Measurements from ENCODE around the gene BTBD6.
A peak's percentile ranks its signal among the peaks of the same experiment; 100 is the strongest.
"Not testable (repeated sequence)": the region's sequence is repeated elsewhere in the genome, so short reads cannot be mapped to it uniquely, and the experiment has no call there.

Gene BTBD6

DNA sequence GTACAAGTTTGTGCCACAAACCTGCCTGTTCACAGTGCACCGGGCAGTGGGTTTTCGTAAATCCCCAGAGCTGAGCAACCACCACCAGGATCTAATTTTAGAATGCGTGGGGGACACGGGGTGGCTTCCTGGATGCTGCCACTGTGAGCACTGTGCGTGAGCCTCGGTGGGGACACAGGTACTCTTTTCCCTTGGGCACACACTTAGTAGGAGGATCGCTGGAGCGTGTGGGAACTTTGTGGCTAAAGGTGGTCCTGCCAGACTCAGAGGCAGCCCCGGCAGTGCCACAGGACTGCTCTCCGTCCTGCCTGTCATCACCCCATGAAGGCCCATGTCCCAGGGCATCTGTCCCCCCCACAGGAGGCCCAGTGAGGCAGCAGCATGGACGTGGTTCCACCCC, 21.1 kb downstream of the BTBD6 start:
- TF ChIP-seq, protein P1, sequence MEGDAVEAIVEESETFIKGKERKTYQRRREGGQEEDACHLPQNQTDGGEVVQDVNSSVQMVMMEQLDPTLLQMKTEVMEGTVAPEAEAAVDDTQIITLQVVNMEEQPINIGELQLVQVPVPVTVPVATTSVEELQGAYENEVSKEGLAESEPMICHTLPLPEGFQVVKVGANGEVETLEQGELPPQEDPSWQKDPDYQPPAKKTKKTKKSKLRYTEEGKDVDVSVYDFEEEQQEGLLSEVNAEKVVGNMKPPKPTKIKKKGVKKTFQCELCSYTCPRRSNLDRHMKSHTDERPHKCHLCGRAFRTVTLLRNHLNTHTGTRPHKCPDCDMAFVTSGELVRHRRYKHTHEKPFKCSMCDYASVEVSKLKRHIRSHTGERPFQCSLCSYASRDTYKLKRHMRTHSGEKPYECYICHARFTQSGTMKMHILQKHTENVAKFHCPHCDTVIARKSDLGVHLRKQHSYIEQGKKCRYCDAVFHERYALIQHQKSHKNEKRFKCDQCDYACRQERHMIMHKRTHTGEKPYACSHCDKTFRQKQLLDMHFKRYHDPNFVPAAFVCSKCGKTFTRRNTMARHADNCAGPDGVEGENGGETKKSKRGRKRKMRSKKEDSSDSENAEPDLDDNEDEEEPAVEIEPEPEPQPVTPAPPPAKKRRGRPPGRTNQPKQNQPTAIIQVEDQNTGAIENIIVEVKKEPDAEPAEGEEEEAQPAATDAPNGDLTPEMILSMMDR (IDR thresholded peaks at IDR 0.05): no peak
- TF ChIP-seq ZFX (IDR thresholded peaks at IDR 0.05; ENCODE audit: borderline replicate concordance): no peak
- H3K27ac ChIP-seq: no peak overlapping the region

DNA sequence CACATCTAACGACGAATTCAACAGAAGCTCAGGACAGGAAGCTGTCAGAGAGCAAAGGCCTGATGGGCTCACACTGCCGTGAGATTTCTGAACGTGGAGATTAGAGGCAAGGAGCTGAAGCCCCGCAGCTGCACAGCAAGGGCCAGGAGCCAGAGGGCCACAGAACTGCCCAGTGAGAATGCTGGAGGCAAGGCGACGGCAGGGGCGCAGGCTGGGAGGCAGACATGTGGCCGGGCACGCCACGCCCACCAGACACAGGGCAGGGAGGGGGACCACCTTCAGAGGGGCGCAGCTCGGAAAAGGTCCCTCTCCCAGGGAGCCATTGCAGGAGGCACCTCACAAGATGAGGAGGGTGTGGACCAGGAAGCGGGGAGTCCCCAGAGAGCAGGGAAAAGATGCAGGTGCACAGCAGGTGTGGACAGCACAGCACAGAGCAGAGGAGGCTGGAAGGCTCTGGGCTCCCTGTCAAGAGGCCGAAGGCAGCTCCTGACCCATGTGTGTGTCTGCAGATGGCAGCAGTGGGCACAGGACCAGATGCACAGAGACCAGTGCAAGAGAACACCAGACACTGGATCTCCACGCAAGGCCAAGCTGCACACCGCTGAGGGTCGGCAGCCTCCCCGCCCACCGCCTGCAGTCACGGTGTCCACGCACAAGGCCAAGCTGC, 23.0 kb downstream of the BTBD6 start:
- H3K27ac ChIP-seq: no peak overlapping the region
- TF ChIP-seq, protein P1 (IDR thresholded peaks at IDR 0.05): no peak
- TF ChIP-seq ZFX (IDR thresholded peaks at IDR 0.05; ENCODE audit: borderline replicate concordance): no peak

DNA sequence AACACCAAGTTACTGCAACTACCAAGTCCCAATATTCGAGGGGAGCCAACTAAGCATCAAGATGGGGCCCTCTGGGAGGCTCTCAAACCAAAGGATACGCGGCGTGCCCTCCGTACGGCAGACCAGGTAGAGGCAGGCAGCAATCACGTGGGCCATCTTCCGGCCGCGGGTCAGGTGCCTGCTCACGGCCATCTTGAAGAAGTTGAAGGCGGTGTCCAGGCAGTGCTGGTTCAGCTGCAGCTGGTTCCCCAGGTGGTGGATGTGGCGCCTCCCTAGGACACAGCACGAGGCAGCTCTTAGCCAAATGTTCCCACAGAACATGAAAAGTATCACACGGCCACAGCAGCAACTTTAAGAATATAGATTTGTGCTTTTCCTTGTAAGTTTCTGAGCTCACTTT, 24.3 kb downstream of the BTBD6 start:
- no peak for TF ChIP-seq ZFX (IDR thresholded peaks at IDR 0.05; ENCODE audit: borderline replicate concordance)
- TF ChIP-seq, protein P1 (IDR thresholded peaks at IDR 0.05): no peak
- peak overlapping the region; percentile 20; the same call in 1 of the 2 replicates for H3K27ac ChIP-seq

DNA sequence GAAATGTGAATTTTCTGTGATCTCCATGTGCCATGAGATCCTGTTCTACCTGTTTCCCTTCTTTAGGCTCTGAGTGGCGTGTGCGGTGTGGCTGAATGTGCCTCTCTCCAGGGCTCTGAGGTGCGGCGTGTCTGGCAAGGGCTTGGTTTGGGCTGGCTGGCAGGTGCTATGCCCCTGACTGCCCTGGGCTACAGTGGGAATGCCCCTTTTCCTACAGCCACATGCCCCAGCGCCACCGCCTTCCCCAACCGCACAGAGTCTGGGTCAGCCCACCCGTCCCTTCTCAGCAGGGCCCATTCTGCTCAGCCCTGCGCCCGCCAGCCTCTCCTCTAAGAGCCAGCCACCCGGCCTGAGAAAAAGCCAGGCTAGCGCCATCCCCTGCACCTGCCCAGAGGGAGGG, 24.7 kb downstream of the BTBD6 start:
- peak overlapping the region; percentile 20; the same call in 1 of the 2 replicates for H3K27ac ChIP-seq
- TF ChIP-seq, protein P1 (IDR thresholded peaks at IDR 0.05): no peak
- TF ChIP-seq ZFX (IDR thresholded peaks at IDR 0.05; ENCODE audit: borderline replicate concordance): no peak

DNA sequence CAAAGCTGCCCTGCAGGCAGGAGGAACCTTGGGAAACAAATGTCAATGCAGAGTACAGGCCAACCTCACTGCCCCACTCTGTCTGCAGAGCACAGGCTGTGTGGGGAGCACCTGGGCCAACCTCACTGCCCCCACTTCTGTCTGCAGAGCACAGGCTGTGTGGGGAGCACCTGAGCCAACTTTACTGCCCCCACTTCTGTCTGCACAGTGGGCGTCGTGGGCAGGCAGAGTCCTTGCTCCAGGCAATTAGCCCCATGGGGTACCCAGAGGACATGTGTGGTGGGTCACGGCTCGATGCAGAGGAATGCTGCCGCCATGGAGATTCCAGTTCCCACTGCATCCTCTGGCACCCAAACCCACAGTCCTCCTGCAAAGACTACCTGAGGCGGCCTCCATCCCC, 26.3 kb downstream of the BTBD6 start:
- H3K27ac ChIP-seq: no peak overlapping the region
- no peak for TF ChIP-seq ZFX (IDR thresholded peaks at IDR 0.05; ENCODE audit: borderline replicate concordance)
- TF ChIP-seq, protein P1 (IDR thresholded peaks at IDR 0.05): no peak

DNA sequence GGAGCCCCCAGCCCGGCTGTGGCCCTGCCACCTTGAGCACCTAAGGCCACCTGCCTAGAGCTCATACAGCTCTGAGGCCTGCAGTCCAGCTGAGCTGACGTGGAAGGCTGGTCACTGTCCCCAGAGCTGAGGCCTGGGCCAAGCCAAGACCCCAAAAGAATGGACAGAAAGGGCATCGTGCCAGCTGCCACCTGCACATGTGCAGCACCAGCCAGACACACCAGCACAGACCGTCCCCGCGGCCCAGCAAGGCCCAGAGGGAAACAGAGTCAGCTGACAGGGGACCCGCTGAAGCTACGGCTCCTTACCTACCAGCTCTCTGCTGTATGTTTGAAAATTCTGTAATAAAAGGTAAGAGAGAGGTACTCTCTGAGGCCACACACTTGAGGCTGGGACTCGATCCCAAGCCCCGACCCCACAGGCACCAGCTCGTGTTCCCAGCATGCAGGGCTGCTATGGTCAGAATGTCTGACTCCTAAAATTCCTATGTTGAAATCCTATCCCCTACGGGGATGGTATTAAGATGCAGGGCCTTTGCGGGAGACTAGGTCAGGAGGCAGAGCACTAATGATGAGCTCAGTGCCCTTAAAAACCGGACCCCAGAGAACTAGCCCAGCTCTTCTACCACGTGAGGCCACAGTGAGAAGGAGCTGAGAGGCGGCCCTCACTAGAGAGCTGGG, 27.1 kb downstream of the BTBD6 start:
- no peak overlapping the region for H3K27ac ChIP-seq

DNA sequence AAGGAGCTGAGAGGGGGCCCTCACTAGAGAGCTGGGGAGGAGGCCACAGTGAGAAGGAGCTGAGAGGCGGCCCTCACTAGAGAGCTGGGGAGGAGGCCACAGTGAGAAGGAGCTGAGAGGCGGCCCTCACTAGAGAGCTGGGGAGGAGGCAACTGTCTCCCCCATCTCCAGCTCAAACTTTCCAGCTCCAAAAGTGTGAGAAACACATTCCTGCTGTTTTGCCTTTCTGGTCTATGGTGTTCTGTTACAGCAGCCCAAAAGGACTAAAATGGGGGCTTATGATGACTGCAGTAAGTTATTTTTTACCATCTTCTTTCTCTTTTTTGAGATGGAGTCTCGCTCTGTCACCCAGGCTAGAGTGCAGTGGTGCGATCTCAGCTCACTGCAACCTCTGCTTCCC, 29.1 kb downstream of the BTBD6 start:
- H3K27ac ChIP-seq: not testable (repeated sequence)

More for the DNA sequence above, 27.1 kb downstream of the BTBD6 start:
- TF ChIP-seq, protein P1 (IDR thresholded peaks at IDR 0.05): no peak
- no peak for TF ChIP-seq ZFX (IDR thresholded peaks at IDR 0.05; ENCODE audit: borderline replicate concordance)
